Ishikawa (cell line): ENCODE measurements around the gene OR10AG1.

Experiments
- CEBPB ChIP-seq: IDR thresholded peaks from 2 replicates; pipeline ENCODE4 v1.6.1; 2012
- CREB1 ChIP-seq: IDR thresholded peaks from 2 replicates; pipeline ENCODE4 v1.6.1; 2012; ENCODE audit warnings: low read depth
- EGR1 ChIP-seq: IDR thresholded peaks from 2 replicates; pipeline ENCODE4 v1.6.1; 2012
- EP300 ChIP-seq: IDR thresholded peaks from 2 replicates; pipeline ENCODE4 v1.6.1; 2012; ENCODE audit warnings: borderline replicate concordance
- FOXM1 ChIP-seq: IDR thresholded peaks from 2 replicates; pipeline ENCODE4 v1.6.1; 2012; ENCODE audit warnings: low read depth, borderline replicate concordance
- RAD21 ChIP-seq: IDR thresholded peaks from 2 replicates; pipeline ENCODE4 v1.6.1; 2012; ENCODE audit warnings: low read depth
- TAF1 ChIP-seq: IDR thresholded peaks from 2 replicates; pipeline ENCODE4 v1.6.1; 2012; ENCODE audit warnings: low read depth, mild to moderate bottlenecking
- TCF12 ChIP-seq: IDR thresholded peaks from 2 replicates; pipeline ENCODE4 v1.6.1; 2012; ENCODE audit warnings: low read depth
- TEAD4 ChIP-seq: IDR thresholded peaks from 2 replicates; pipeline ENCODE4 v1.6.1; 2012
- YY1 ChIP-seq: IDR thresholded peaks from 2 replicates; pipeline ENCODE4 v1.6.1; 2012; ENCODE audit warnings: low read depth
- ZBTB7A ChIP-seq: IDR thresholded peaks from 2 replicates; pipeline ENCODE4 v1.6.1; 2012; ENCODE audit warnings: low read depth
- TF ChIP-seq, protein P1 (sequence below): IDR thresholded peaks from 2 replicates; pipeline ENCODE4 v1.6.1; 2012; ENCODE audit warnings: low read depth, mild to moderate bottlenecking
- TF ChIP-seq, protein P2 (sequence below): IDR thresholded peaks from 2 replicates; pipeline ENCODE4 v1.6.1; 2012

DNA sequence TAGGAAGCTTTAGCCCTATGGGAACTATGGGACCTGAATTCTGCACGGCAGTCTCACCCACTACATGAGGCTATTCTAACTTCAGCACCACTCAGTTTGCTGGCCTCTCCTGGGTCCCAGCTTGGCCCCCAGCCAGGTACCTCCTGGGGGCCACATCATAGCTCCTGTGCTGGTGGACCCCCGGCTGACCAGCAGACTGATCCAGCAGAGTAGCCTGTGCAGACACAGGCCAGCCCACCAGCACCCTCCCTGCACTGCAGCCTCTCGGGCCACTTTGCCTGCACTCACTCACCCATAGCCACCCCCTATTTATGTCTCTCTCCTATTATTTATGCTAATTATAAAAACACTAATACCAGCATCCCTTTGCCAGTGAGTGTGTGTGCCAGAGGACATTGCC, 1.2 kb upstream of the OR10AG1 start:
- no peak for TF ChIP-seq TAF1
- no peak for TF ChIP-seq EGR1
- TF ChIP-seq, protein P1, sequence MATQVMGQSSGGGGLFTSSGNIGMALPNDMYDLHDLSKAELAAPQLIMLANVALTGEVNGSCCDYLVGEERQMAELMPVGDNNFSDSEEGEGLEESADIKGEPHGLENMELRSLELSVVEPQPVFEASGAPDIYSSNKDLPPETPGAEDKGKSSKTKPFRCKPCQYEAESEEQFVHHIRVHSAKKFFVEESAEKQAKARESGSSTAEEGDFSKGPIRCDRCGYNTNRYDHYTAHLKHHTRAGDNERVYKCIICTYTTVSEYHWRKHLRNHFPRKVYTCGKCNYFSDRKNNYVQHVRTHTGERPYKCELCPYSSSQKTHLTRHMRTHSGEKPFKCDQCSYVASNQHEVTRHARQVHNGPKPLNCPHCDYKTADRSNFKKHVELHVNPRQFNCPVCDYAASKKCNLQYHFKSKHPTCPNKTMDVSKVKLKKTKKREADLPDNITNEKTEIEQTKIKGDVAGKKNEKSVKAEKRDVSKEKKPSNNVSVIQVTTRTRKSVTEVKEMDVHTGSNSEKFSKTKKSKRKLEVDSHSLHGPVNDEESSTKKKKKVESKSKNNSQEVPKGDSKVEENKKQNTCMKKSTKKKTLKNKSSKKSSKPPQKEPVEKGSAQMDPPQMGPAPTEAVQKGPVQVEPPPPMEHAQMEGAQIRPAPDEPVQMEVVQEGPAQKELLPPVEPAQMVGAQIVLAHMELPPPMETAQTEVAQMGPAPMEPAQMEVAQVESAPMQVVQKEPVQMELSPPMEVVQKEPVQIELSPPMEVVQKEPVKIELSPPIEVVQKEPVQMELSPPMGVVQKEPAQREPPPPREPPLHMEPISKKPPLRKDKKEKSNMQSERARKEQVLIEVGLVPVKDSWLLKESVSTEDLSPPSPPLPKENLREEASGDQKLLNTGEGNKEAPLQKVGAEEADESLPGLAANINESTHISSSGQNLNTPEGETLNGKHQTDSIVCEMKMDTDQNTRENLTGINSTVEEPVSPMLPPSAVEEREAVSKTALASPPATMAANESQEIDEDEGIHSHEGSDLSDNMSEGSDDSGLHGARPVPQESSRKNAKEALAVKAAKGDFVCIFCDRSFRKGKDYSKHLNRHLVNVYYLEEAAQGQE = no peak
- no peak for TF ChIP-seq RAD21
- TF ChIP-seq YY1 = no peak
- TF ChIP-seq, protein P2, sequence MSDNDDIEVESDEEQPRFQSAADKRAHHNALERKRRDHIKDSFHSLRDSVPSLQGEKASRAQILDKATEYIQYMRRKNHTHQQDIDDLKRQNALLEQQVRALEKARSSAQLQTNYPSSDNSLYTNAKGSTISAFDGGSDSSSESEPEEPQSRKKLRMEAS = no peak
- no peak for TF ChIP-seq ZBTB7A
- no peak for TF ChIP-seq FOXM1
- no peak for TF ChIP-seq EP300
- no peak for TF ChIP-seq CREB1
- TF ChIP-seq TEAD4 = no peak
- TF ChIP-seq CEBPB = no peak
- no peak for TF ChIP-seq TCF12
